Upper lobe of right lung (tissue), 1 donor: Measurements from ENCODE around the gene DERA. TPM values are rescaled to one million over a fixed set of nuclear protein-coding genes. Genes with fewer than 3 reads are reported as not detected.
A peak's percentile ranks its signal among the peaks of the same experiment; 100 is the strongest.

Source experiments
- ATAC-seq: fragments of 200-7000 bp; cut with Tn5 transposase; one replicate; pipeline ENCODE4 v1.9.1; 2020; ENCODE audit warnings: mild to moderate bottlenecking, moderate library complexity
- DNase-seq: peaks from one replicate; pipeline ENCODE4 v3.0.0-alpha.2; 2020
- H3K27ac ChIP-seq: fragments of 200-600 bp; one replicate; pipeline ENCODE4 v1.8.0; 2022
- H3K27me3 ChIP-seq: fragments of 200-600 bp; one replicate; pipeline ENCODE4 v1.8.0; 2022; ENCODE audit warnings: mild to moderate bottlenecking
- H3K36me3 ChIP-seq: fragments of 200-600 bp; one replicate; pipeline ENCODE4 v1.8.0; 2022
- H3K4me1 ChIP-seq: fragments of 200-600 bp; one replicate; pipeline ENCODE4 v1.8.0; 2022
- H3K4me3 ChIP-seq: fragments of 200-600 bp; one replicate; pipeline ENCODE4 v1.8.0; 2022; ENCODE audit warnings: mild to moderate bottlenecking
- H3K9me3 ChIP-seq: fragments of 200-600 bp; one replicate; pipeline ENCODE4 v1.8.0; 2022
- intact Hi-C: fragments of 100-400 bp; cut with DNase I; formaldehyde crosslinking; loops from one replicate; pipeline ENCODE4 v1.11.0; 2022
- total RNA-seq: library from RNA; stranded (reverse); fragmentation: NEBNext Ultra II Directional; extraction: Animal tissue kit (Norgen Biotek cat#: 25700); gene quantifications from one replicate; pipeline ENCODE4 v1.2.1, GENCODE V29; 2021
- TF ChIP-seq, protein P1 (sequence below): fragments of 200-600 bp; IDR thresholded peaks from one replicate; pipeline ENCODE4 v1.8.0; 2022; ENCODE audit warnings: antibody characterized with exemption
- donor health status: DM: no; HTN: yes; CAD: no; lungs with severe emphysema.

Gene DERA
- total RNA-seq, 1 donor from 2014 or later, result 36.6 TPM

DNA sequence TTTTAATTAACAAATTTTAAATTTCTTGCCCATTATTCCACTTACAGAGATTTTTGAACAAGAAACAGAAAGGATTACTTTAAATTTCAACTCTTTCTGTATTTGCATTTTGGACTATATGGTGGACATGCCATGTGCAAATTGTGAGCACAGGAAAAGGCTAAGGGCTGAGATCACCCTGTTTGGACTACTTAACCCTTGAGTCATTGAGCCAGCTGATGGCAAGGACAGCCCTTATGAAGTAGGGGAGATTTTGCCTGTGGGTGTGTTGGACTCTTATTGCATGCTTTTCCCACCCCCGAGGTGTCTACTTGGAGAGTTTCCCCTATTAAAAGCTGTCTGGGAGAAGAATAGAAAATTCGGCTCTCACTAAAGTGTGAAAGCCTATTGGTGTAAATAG, 17.2 kb downstream of the DERA start:
- DNase-seq, result no peak
- peaks cover 4% of the 10 kb centered on the region for H3K4me1 ChIP-seq
- H3K27me3 ChIP-seq, result no peaks in the 10 kb centered on the region
- H3K4me3 ChIP-seq, result no peak overlapping the region
- H3K27ac ChIP-seq, result no peak overlapping the region
- H3K36me3 ChIP-seq, result no peaks in the 10 kb centered on the region
- intact Hi-C loops, result no loop called here
- ATAC-seq, result no peak
- H3K9me3 ChIP-seq, result no peaks in the 10 kb centered on the region
- TF ChIP-seq, protein P1, sequence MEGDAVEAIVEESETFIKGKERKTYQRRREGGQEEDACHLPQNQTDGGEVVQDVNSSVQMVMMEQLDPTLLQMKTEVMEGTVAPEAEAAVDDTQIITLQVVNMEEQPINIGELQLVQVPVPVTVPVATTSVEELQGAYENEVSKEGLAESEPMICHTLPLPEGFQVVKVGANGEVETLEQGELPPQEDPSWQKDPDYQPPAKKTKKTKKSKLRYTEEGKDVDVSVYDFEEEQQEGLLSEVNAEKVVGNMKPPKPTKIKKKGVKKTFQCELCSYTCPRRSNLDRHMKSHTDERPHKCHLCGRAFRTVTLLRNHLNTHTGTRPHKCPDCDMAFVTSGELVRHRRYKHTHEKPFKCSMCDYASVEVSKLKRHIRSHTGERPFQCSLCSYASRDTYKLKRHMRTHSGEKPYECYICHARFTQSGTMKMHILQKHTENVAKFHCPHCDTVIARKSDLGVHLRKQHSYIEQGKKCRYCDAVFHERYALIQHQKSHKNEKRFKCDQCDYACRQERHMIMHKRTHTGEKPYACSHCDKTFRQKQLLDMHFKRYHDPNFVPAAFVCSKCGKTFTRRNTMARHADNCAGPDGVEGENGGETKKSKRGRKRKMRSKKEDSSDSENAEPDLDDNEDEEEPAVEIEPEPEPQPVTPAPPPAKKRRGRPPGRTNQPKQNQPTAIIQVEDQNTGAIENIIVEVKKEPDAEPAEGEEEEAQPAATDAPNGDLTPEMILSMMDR, result no peak

DNA sequence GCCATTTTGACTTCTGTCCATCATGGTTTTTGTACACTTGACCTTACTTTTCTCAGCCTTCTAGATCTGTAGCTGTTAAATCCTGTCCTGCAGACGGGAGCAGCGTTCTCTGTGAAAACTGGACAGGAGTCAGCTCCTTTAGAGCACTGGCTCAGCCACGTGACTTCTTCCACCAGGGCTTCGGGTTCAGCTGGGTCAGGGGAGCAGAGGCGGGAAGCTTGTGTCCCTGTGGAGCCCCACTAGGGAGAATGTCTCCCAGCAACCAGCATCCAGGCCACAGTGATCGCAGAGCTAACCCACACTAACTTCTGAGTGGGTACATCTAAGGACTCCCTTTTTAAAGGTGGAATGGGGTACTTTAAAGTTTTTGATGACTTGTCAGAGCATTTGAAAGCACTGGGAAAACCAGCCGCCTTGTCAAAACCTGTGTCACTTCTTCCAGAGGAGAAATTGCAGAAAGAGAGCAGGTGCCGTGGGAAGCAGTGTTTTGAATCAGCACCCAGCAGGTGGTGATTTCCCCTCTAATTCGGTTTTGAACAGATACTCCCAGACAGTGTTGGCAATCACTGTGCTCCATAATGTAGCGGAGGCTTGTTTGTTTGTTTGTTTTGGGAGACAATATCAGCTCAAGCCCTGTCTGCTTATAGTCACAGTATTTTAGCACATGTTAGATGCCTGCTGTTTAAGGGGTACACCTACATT, 17.9 kb downstream of the DERA start:
- TF ChIP-seq, protein P1, result no peak
- intact Hi-C loops, result no loop called here
- peak; percentile 43 for ATAC-seq

DNA sequence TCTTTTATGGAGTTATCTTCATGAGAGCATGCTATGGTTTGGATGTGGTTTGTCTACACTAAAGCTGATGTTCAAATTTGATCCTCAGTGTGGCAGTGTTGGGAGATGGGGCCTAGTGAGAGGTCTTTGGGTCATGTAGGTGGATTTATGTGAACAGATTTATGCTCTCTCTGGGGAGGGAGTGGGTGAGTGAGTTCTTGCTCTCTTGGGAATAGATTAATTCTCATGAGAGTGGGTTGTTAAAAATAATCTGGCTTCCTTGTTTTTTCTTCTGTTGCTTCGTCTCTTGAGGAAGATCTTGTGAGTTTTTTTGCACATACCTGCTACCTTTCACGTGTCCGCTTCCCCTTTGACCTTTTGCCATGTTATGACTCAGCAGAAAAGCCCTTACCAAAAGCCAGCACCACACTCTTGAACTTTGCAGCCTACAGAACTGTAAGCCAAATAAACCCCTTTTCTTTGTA, 20.5 kb downstream of the DERA start:
- H3K36me3 ChIP-seq, result no peaks in the 10 kb centered on the region
- TF ChIP-seq, protein P1, result no peak
- no peak overlapping the region for H3K27ac ChIP-seq
- H3K4me3 ChIP-seq, result no peak overlapping the region
- no peak for ATAC-seq
- peaks cover 4% of the 10 kb centered on the region for H3K4me1 ChIP-seq
- intact Hi-C loops, result no loop called here
- no peaks in the 10 kb centered on the region for H3K27me3 ChIP-seq
- H3K9me3 ChIP-seq, result no peaks in the 10 kb centered on the region
- DNase-seq, result no peak

More for the DNA sequence above, 17.9 kb downstream of the DERA start:
- no peak for DNase-seq
- Histone ChIP-seq H3K4me1 (peaks cover 4% of the 10 kb centered on the region), H3K36me3 (no peaks in the 10 kb centered on the region), H3K9me3 (no peaks in the 10 kb centered on the region), H3K27ac (no peak overlapping the region), H3K27me3 (no peaks in the 10 kb centered on the region), H3K4me3 (no peak overlapping the region)

DNA sequence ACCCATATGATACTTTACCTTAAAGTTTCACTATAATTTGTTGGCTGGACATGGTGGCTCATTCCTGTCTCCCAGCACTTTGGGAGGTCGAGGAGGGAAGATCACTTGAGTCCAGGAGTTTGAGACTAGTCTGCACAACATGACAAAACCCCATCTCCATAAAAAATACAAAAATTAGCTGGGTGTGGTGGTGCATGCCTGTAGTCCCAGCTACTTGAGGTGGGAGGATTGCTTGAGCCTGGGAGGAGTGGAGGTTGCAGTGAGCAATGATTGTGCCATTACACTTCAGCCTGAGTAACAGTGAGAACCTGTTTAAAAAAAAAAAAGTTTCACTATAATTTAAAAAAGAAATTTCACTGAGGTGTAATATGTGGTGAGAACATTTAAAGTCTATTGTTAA, 21.2 kb downstream of the DERA start:
- no peaks in the 10 kb centered on the region for H3K9me3 ChIP-seq
- H3K36me3 ChIP-seq, result no peaks in the 10 kb centered on the region
- TF ChIP-seq, protein P1, result no peak
- ATAC-seq (no peak), DNase-seq (no peak)
- no peaks in the 10 kb centered on the region for H3K27me3 ChIP-seq
- intact Hi-C loops, result no loop called here
- no peak overlapping the region for H3K4me3 ChIP-seq
- no peak overlapping the region for H3K27ac ChIP-seq
- peaks cover 4% of the 10 kb centered on the region for H3K4me1 ChIP-seq

DNA sequence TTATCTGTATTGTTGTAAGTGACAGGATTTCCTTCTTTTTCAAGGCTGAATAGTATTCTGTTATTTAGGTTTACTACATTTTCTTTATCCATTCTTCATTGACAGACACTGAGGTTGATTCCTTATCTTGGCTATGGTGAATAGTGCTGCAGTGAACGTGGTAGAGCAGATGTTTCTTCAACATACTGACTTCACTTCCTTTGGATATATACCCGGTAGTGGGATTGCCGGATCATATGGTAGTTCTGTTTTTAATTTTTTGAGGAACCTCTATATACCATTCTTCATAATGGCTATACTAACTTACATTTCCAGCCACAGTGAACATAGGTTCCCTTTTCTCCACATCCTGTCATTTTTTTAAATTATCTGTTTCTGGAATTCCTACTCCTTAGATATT, 21.8 kb downstream of the DERA start:
- Histone ChIP-seq H3K27me3 (no peaks in the 10 kb centered on the region), H3K27ac (no peak overlapping the region), H3K36me3 (no peaks in the 10 kb centered on the region), H3K4me1 (peaks cover 4% of the 10 kb centered on the region), H3K9me3 (no peaks in the 10 kb centered on the region), H3K4me3 (no peak overlapping the region)
- no peak for DNase-seq
- ATAC-seq, result peak; percentile 67
- TF ChIP-seq, protein P1, result no peak
- intact Hi-C loops, result no loop called here

DNA sequence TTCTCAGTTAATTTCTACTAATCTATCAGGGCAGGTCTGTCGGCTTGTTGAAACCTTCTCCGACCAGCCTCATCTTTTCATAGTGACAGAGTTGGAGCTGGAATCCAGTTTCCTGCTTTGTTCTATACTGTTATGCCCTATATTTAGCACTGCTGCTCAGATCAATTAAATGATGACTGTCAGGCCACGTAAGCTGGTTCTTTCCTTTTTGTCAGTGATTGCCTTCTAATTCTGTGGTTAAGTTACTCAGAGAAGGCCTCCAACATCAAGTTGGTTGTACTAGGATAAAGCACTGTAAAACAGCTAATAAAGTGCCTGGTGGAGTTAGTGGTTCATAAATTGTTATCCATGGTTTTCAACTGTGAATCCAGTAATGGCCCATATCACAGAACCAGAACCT, 22.6 kb downstream of the DERA start:
- no peaks in the 10 kb centered on the region for H3K36me3 ChIP-seq
- intact Hi-C loops, result no loop called here
- TF ChIP-seq, protein P1, result no peak
- H3K9me3 ChIP-seq, result peaks cover 3% of the 10 kb centered on the region
- H3K4me3 ChIP-seq, result no peak overlapping the region
- no peaks in the 10 kb centered on the region for H3K27me3 ChIP-seq
- peaks cover under 1% of the 10 kb centered on the region for H3K4me1 ChIP-seq
- DNase-seq, result no peak
- no peak for ATAC-seq
- no peak overlapping the region for H3K27ac ChIP-seq
